Measurements from ENCODE around the gene PKN1. TPM values are rescaled to one million over a fixed set of nuclear protein-coding genes. Genes with fewer than 3 reads are reported as not detected.

PKN1 gene
- total and polyA plus RNA-seq, 9 of the 15 experiments (the other 6 are each of a cell fraction or from before 2014, with no cell fraction given), result 0.30 to 228 (median 77.5) TPM

DNA sequence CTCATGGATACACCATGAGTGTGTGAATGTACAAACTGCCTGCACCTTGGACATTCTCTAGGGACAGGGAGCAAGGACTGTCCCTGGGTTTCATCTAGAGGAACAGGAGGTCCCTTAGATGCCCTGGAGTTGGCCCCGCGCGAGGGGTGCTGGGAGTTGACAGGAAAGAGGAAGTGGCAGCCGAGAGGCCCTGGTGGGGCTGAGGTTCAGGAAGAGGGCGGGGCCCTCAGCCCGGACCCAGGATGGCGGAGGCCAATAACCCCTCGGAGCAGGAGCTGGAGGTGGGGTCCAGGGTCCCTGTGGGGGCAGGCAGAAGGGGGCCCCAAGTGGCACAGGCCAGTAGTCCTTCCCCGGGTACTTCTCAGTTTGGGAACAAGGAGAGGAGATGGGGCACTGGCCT lies 6.9 kb downstream of the PKN1 start (continued):
- no peak for TF ChIP-seq ZBTB2 (IDR thresholded peaks at IDR 0.05)
- TF ChIP-seq FOXK2 (conservative IDR thresholded peaks at IDR 0.05 in 1 of 2, IDR thresholded peaks at IDR 0.05 in 1 of 2; ENCODE audit: low read depth in 2 of 2), result 0 out of 4 replicates have a peak, but pooled peaks of 1 of the 2 experiments have one; percentile 20
- TF ChIP-seq ZMIZ1 (IDR thresholded peaks at IDR 0.05; ENCODE audit: low read depth in 2 of 2, low read length in 2 of 2), result no peak
- no peak for TF ChIP-seq ILK (tag; IDR thresholded peaks at IDR 0.05; ENCODE audit: borderline replicate concordance, low read depth)
- 0 out of 2 replicates have a peak, but pooled peaks have one; percentile 33 for TF ChIP-seq HIVEP1 (CRISPR knock-in tag; IDR thresholded peaks at IDR 0.05)
- TF ChIP-seq ESRRA (IDR thresholded peaks at IDR 0.05; ENCODE audit: borderline replicate concordance, low read depth), result peak; percentile 18; the same call in 1 of the 2 replicates
- TF ChIP-seq MYNN (IDR thresholded peaks at IDR 0.05), result peak; percentile 28; the same call in 1 of the 2 replicates
- no peak for TF ChIP-seq MYNN (CRISPR knock-in tag; IDR thresholded peaks at IDR 0.05)
- TF ChIP-seq, protein P1, sequence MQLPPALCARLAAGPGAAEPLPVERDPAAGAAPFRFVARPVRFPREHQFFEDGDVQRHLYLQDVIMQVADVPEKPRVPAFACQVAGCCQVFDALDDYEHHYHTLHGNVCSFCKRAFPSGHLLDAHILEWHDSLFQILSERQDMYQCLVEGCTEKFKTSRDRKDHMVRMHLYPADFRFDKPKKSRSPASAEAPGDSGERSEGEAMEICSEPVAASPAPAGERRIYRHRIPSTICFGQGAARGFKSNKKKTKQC (CRISPR knock-in tag; IDR thresholded peaks at IDR 0.05), result peak; percentile 65; the same call in 1 of the 2 replicates
- no peak for TF ChIP-seq ZNF184 (CRISPR knock-in tag; IDR thresholded peaks at IDR 0.05)
- TF ChIP-seq U2AF1 (optimal IDR thresholded peaks at IDR 0.05; ENCODE audit: low read depth, low read length), result no peak
- TF ChIP-seq CUX1 (CRISPR knock-in tag; IDR thresholded peaks at IDR 0.05), result no peak
- TF ChIP-seq CBX2 (IDR thresholded peaks at IDR 0.05; ENCODE audit: insufficient read depth, low read length, poor library complexity, severe bottlenecking), result no peak
- peak in 2 of 3 experiments; percentile 54 to 80 for TF ChIP-seq YY1 (IDR thresholded peaks at IDR 0.05; ENCODE audit: borderline replicate concordance in 1 of 3, control insufficient read depth in 1 of 3, extremely low read depth in 1 of 3, insufficient read depth in 3 of 3, insufficient read length in 1 of 3, insufficient replicate concordance in 2 of 3, low read depth in 1 of 3, low read length in 2 of 3)
- TF ChIP-seq RB1 (IDR thresholded peaks at IDR 0.05; ENCODE audit: low read depth), result 0 out of 2 replicates have a peak, but pooled peaks have one; percentile 29
